OCI-LY7 (cell line): ENCODE data around the gene GALNT7.
"Not testable (repeated sequence)": the region's sequence is repeated elsewhere in the genome, so short reads cannot be mapped to it uniquely, and the experiment has no call there.

ENCODE experiments used
- CTCF ChIP-seq: fragments of 200-600 bp; sonication (generic); conservative IDR thresholded peaks from 2 replicates; pipeline ENCODE4 v1.5.1; 2014; ENCODE audit warnings: mild to moderate bottlenecking, antibody characterized with exemption, low read length, moderate library complexity, mixed read lengths
- EZH2phosphoT487 ChIP-seq: fragments of 200-600 bp; sonication (generic); IDR thresholded peaks from 2 replicates; pipeline ENCODE4 v1.6.1; 2018; ENCODE audit warnings: low read depth, borderline replicate concordance, mild to moderate bottlenecking, mixed run types, antibody characterized with exemption, low read length, moderate library complexity, mixed read lengths

DNA sequence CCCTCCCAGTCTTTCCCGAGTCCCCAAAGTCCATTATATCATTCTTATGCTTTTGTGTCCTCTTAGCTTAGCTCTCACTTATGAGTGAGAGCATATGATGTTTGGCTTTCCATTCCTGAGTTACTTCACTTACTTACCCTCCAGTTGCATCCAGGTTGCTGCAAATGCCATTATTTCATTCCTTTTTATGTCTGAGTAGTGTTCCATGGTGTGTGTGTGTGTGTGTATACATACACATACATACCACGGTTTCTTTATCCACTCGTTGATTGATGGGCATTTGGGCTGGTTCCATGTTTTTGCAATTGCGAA is 50.5 kb downstream of the GALNT7 start:
- not testable (repeated sequence) for TF ChIP-seq CTCF, EZH2phosphoT487
